ENCODE data around the gene EXOSC5. TPM values are rescaled to one million over a fixed set of nuclear protein-coding genes. Genes with fewer than 3 reads are reported as not detected.
A peak's percentile ranks its signal among the peaks of the same experiment; 100 is the strongest.

Gene EXOSC5
- total and polyA plus RNA-seq, 9 of the 15 experiments (the other 6 are each of a cell fraction or from before 2014, with no cell fraction given): 10.9 to 75.5 (median 37.8) TPM

DNA sequence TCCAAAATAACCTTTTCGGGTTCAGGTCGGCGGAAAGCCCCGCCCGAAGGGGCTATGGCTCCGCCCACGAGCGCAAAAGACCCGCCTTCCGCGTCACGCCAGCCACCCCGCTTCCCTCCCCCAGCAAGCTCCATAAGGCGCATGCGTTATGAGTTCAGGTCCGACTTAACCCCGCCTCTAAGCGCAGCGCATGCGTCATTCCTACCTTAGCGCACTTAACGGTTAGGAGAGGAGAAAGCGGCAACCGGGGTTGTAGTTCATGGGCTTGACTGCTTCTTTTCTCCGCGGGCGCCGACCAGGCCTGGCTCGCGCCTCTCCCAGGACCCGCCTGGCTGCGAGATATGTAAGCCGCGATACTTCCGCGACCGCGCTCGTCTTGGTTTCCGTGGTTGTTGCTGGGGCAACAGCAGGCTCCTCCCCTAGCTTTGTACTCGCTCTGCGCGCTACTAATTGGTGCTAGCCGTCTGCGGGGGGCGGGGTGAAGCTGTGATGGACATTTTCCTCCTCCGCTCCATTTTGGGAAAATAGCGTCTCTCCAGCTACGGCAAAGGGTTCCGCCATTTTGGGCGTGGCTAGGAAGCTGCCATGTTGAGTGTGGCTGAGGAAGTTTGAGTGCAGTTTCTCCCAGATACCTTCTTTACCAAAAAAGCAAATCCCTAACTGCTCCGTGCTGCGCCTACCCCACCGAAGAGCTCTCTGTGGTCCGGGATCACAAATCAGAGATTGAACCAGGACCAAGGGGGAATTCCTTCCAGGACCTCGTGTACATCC lies 33.2 kb downstream of the EXOSC5 start, which contains the start of gene B9D2 (continued):
- TF ChIP-seq, protein P1, sequence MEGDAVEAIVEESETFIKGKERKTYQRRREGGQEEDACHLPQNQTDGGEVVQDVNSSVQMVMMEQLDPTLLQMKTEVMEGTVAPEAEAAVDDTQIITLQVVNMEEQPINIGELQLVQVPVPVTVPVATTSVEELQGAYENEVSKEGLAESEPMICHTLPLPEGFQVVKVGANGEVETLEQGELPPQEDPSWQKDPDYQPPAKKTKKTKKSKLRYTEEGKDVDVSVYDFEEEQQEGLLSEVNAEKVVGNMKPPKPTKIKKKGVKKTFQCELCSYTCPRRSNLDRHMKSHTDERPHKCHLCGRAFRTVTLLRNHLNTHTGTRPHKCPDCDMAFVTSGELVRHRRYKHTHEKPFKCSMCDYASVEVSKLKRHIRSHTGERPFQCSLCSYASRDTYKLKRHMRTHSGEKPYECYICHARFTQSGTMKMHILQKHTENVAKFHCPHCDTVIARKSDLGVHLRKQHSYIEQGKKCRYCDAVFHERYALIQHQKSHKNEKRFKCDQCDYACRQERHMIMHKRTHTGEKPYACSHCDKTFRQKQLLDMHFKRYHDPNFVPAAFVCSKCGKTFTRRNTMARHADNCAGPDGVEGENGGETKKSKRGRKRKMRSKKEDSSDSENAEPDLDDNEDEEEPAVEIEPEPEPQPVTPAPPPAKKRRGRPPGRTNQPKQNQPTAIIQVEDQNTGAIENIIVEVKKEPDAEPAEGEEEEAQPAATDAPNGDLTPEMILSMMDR (IDR thresholded peaks at IDR 0.05 in 2 of 3, conservative IDR thresholded peaks at IDR 0.05 in 1 of 3; ENCODE audit: insufficient read depth in 2 of 3, low read depth in 1 of 3, low read length in 3 of 3): peak in 1 of 3 experiments; percentile 6; a peak in 1 of 6 replicates
- no peak for TF ChIP-seq ZNF165 (CRISPR knock-in tag; IDR thresholded peaks at IDR 0.05; ENCODE audit: borderline replicate concordance)
- TF ChIP-seq, protein P2, sequence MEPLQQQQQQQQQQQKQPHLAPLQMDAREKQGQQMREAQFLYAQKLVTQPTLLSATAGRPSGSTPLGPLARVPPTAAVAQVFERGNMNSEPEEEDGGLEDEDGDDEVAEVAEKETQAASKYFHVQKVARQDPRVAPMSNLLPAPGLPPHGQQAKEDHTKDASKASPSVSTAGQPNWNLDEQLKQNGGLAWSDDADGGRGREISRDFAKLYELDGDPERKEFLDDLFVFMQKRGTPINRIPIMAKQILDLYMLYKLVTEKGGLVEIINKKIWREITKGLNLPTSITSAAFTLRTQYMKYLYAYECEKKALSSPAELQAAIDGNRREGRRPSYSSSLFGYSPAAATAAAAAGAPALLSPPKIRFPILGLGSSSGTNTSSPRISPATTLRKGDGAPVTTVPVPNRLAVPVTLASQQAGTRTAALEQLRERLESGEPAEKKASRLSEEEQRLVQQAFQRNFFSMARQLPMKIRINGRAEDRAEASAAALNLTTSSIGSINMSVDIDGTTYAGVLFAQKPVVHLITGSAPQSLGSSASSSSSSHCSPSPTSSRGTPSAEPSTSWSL (CRISPR knock-in tag; IDR thresholded peaks at IDR 0.05; ENCODE audit: borderline replicate concordance): 0 out of 2 replicates have a peak, but pooled peaks have one; percentile 26
- TF ChIP-seq ZNF780A (CRISPR knock-in tag; IDR thresholded peaks at IDR 0.05): no peak
- TF ChIP-seq, protein P3, sequence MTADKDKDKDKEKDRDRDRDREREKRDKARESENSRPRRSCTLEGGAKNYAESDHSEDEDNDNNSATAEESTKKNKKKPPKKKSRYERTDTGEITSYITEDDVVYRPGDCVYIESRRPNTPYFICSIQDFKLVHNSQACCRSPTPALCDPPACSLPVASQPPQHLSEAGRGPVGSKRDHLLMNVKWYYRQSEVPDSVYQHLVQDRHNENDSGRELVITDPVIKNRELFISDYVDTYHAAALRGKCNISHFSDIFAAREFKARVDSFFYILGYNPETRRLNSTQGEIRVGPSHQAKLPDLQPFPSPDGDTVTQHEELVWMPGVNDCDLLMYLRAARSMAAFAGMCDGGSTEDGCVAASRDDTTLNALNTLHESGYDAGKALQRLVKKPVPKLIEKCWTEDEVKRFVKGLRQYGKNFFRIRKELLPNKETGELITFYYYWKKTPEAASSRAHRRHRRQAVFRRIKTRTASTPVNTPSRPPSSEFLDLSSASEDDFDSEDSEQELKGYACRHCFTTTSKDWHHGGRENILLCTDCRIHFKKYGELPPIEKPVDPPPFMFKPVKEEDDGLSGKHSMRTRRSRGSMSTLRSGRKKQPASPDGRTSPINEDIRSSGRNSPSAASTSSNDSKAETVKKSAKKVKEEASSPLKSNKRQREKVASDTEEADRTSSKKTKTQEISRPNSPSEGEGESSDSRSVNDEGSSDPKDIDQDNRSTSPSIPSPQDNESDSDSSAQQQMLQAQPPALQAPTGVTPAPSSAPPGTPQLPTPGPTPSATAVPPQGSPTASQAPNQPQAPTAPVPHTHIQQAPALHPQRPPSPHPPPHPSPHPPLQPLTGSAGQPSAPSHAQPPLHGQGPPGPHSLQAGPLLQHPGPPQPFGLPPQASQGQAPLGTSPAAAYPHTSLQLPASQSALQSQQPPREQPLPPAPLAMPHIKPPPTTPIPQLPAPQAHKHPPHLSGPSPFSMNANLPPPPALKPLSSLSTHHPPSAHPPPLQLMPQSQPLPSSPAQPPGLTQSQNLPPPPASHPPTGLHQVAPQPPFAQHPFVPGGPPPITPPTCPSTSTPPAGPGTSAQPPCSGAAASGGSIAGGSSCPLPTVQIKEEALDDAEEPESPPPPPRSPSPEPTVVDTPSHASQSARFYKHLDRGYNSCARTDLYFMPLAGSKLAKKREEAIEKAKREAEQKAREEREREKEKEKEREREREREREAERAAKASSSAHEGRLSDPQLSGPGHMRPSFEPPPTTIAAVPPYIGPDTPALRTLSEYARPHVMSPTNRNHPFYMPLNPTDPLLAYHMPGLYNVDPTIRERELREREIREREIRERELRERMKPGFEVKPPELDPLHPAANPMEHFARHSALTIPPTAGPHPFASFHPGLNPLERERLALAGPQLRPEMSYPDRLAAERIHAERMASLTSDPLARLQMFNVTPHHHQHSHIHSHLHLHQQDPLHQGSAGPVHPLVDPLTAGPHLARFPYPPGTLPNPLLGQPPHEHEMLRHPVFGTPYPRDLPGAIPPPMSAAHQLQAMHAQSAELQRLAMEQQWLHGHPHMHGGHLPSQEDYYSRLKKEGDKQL (CRISPR knock-in tag; IDR thresholded peaks at IDR 0.05; ENCODE audit: borderline replicate concordance): no peak
- no peak for TF ChIP-seq JUNB (CRISPR knock-in tag; conservative IDR thresholded peaks at IDR 0.05)
- no peak for TF ChIP-seq ZNF311 (CRISPR knock-in tag; IDR thresholded peaks at IDR 0.05)
- TF ChIP-seq RBM15 (IDR thresholded peaks at IDR 0.05; ENCODE audit: insufficient read depth, low read length): no peak
